ENCODE data around the gene TIMP3.

Gene TIMP3

GRCh38 chr22:32843300-32843699, 41.8 kb downstream of the TIMP3 start:
- H3K27me3 ChIP-seq = peaks cover 0 to 44% (median 0%) of the 10 kb centered on the region in 11 experiments; a peak in 7 of 22 replicates
- no peak overlapping the region for H3K9ac ChIP-seq
- H3K4me2 ChIP-seq = peak overlapping the region in 10 of 11 experiments; percentile 33 to 93 (median 76); a peak in 18 of 22 replicates
- H3K36me3 ChIP-seq = no peaks in the 10 kb centered on the region
- peaks cover 0 to 14% (median 0%) of the 10 kb centered on the region in 11 experiments; a peak in 4 of 22 replicates for H4K20me1 ChIP-seq
- H3K27ac ChIP-seq = no peak overlapping the region
- no peak overlapping the region for H3K4me3 ChIP-seq
- TF ChIP-seq Cebpa-rat (IDR thresholded peaks at IDR 0.05) = no peak
- no peaks in the 10 kb centered on the region for H3K9me3 ChIP-seq (replicated peaks in 1 of 11)
- H3K4me1 ChIP-seq = peaks cover 9 to 88% (median 64%) of the 10 kb centered on the region in 10 experiments; a peak in 19 of 20 replicates

GRCh38 chr22:32844251-32844650, 42.7 kb downstream of the TIMP3 start:
- Histone ChIP-seq H3K4me2 (peak overlapping the region in 5 of 11 experiments; percentile 23 to 93 (median 84); a peak in 3 of 22 replicates), H3K27ac (no peak overlapping the region), H3K4me1 (peaks cover 9 to 78% (median 55%) of the 10 kb centered on the region in 10 experiments; a peak in 19 of 20 replicates), H3K9me3 (replicated peaks in 1 of 11) (no peaks in the 10 kb centered on the region), H4K20me1 (peaks cover 0 to 14% (median 0%) of the 10 kb centered on the region in 11 experiments; a peak in 4 of 22 replicates), H3K4me3 (no peak overlapping the region), H3K36me3 (no peaks in the 10 kb centered on the region), H3K9ac (no peak overlapping the region), H3K27me3 (peaks cover 0 to 42% (median 0%) of the 10 kb centered on the region in 11 experiments; a peak in 7 of 22 replicates)
- no peak for TF ChIP-seq Cebpa-rat (IDR thresholded peaks at IDR 0.05)

- Histone ChIP-seq H3K27ac (no peak overlapping the region), H3K4me1 (peaks cover 9 to 54% (median 28%) of the 10 kb centered on the region in 10 experiments; a peak in 19 of 20 replicates), H4K20me1 (peaks cover 0 to 5% (median 0%) of the 10 kb centered on the region in 11 experiments; a peak in 3 of 22 replicates), H3K27me3 (peaks cover 0 to 21% (median 0%) of the 10 kb centered on the region in 11 experiments; a peak in 4 of 22 replicates), H3K4me3 (no peak overlapping the region), H3K9me3 (replicated peaks in 1 of 11) (no peaks in the 10 kb centered on the region), H3K36me3 (no peaks in the 10 kb centered on the region), H3K4me2 (peak overlapping the region in 8 of 11 experiments; percentile 37 to 60 (median 50); a peak in 16 of 22 replicates), H3K9ac (no peak overlapping the region)
- no peak for TF ChIP-seq Cebpa-rat (IDR thresholded peaks at IDR 0.05)
Measured at GRCh38 chr22:32846780-32847491, 45.4 kb downstream of the TIMP3 start.

GRCh38 chr22:32848226-32848625, 46.7 kb downstream of the TIMP3 start:
- H3K9me3 ChIP-seq (replicated peaks in 1 of 11) = no peaks in the 10 kb centered on the region
- H3K27ac ChIP-seq = no peak overlapping the region
- no peak overlapping the region for H3K9ac ChIP-seq
- peaks cover 0 to 7% (median 0%) of the 10 kb centered on the region in 11 experiments; a peak in 2 of 22 replicates for H4K20me1 ChIP-seq
- H3K36me3 ChIP-seq = no peaks in the 10 kb centered on the region
- H3K27me3 ChIP-seq = peaks cover 0 to 21% (median 0%) of the 10 kb centered on the region in 11 experiments; a peak in 4 of 22 replicates
- TF ChIP-seq Cebpa-rat (IDR thresholded peaks at IDR 0.05) = no peak
- no peak overlapping the region for H3K4me3 ChIP-seq
- H3K4me2 ChIP-seq = no peak overlapping the region
- peaks cover 7 to 54% (median 26%) of the 10 kb centered on the region in 10 experiments; a peak in 19 of 20 replicates for H3K4me1 ChIP-seq

DNA sequence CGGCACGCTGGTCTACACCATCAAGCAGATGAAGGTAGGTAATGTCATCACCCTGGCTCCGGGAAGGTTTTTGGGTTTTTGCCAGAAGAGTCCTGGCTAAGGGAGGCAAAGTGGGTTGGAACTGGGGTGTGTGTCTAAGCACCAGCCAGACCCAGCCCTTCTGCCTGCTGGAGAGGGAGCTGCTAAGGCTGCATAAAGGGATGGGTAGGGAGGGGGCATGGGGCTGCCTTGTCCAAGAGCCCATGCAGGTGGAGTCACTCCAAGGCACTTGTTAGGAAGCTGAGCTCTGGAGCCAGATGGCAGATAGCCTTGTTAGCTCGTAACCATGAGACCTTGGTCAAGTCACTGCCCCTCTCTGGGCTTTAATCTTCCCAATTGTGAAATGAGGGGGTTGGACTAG, 48.0 kb downstream of the TIMP3 start:
- peaks cover 0 to 7% (median 0%) of the 10 kb centered on the region in 11 experiments; a peak in 1 of 22 replicates for H4K20me1 ChIP-seq
- H3K4me2 ChIP-seq = no peak overlapping the region
- H3K27ac ChIP-seq = no peak overlapping the region

GRCh38 chr22:32850157-32850556, 48.7 kb downstream of the TIMP3 start:
- no peak for TF ChIP-seq Cebpa-rat (IDR thresholded peaks at IDR 0.05)
- Histone ChIP-seq H4K20me1 (peaks cover 0 to 7% (median 0%) of the 10 kb centered on the region in 11 experiments; a peak in 1 of 22 replicates), H3K4me1 (peaks cover 7 to 62% (median 42%) of the 10 kb centered on the region in 10 experiments; a peak in 19 of 20 replicates), H3K27me3 (peaks cover 0 to 13% (median 0%) of the 10 kb centered on the region in 11 experiments; a peak in 4 of 22 replicates), H3K27ac (no peak overlapping the region), H3K36me3 (no peaks in the 10 kb centered on the region), H3K4me2 (no peak overlapping the region), H3K9me3 (replicated peaks in 1 of 11) (no peaks in the 10 kb centered on the region), H3K9ac (no peak overlapping the region), H3K4me3 (no peak overlapping the region)

More for the DNA sequence above, 48.0 kb downstream of the TIMP3 start:
- no peaks in the 10 kb centered on the region for H3K9me3 ChIP-seq (replicated peaks in 1 of 11)
- H3K36me3 ChIP-seq = no peaks in the 10 kb centered on the region
- H3K9ac ChIP-seq = no peak overlapping the region
- H3K27me3 ChIP-seq = peaks cover 0 to 13% (median 0%) of the 10 kb centered on the region in 11 experiments; a peak in 4 of 22 replicates
- no peak for TF ChIP-seq Cebpa-rat (IDR thresholded peaks at IDR 0.05)
- peaks cover 7 to 56% (median 36%) of the 10 kb centered on the region in 10 experiments; a peak in 19 of 20 replicates for H3K4me1 ChIP-seq
- H3K4me3 ChIP-seq = no peak overlapping the region

GRCh38 chr22:32850591-32851517, 49.3 kb downstream of the TIMP3 start:
- Histone ChIP-seq H3K9ac (no peak overlapping the region), H3K4me2 (no peak overlapping the region; a peak in 1 of 22 replicates), H3K27me3 (peaks cover 0 to 9% (median 0%) of the 10 kb centered on the region in 11 experiments; a peak in 4 of 22 replicates), H3K36me3 (no peaks in the 10 kb centered on the region), H3K27ac (no peak overlapping the region), H3K9me3 (replicated peaks in 1 of 11) (no peaks in the 10 kb centered on the region), H3K4me3 (no peak overlapping the region), H4K20me1 (peaks cover 0 to 7% (median 0%) of the 10 kb centered on the region in 11 experiments; a peak in 1 of 22 replicates), H3K4me1 (peaks cover 7 to 60% (median 44%) of the 10 kb centered on the region in 10 experiments; a peak in 19 of 20 replicates)
- TF ChIP-seq Cebpa-rat (IDR thresholded peaks at IDR 0.05) = no peak

DNA sequence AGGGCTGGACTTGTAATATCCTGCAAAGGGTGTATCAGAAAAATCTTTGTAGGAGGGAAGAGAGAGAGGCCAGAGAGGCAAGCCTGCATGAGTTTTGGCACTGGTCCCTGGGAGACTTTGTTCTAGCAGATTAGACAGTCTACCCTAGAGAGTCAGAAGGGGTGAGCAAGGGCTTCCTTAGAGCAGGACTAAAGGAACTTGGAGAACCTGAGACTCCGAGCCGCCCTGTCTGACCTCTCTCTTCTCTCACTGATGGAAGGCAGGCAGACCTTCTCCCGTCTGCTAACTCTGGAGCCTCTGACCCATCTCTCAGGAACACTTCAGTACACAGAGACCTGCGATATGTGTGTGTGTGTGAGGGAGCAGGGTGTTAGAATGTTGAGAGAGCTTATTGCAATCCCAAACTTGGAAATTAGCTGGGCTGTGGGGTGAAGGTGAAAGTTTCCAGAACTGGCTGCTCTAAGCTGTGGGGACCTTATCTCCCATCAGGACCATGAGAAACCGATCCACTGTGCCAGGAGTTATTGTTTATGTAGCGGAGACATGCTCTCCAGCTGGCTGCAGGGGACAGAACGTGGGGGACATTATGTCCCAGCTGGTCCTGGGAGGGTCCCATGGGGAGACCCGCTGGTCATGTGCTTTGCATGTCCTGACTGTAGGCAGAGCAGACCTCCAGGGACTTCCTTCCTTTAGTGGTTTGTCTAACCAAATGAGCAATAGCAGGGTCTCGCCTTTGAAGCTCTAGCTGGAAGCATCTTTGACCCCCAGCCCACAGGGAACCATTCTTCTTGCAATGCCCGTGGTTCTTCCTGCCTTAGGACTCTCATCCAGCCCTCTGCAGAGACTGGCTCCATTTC, 51.1 kb downstream of the TIMP3 start:
- Histone ChIP-seq H3K27me3 (no peaks in the 10 kb centered on the region), H3K36me3 (no peaks in the 10 kb centered on the region), H3K4me1 (peaks cover 7 to 46% (median 32%) of the 10 kb centered on the region in 10 experiments; a peak in 19 of 20 replicates), H3K4me2 (peak overlapping the region; percentile 6 to 87 (median 70); a peak in 20 of 22 replicates), H4K20me1 (peaks cover 0 to 7% (median 0%) of the 10 kb centered on the region in 11 experiments; a peak in 1 of 22 replicates), H3K9me3 (replicated peaks in 1 of 11) (no peaks in the 10 kb centered on the region), H3K9ac (no peak overlapping the region), H3K4me3 (no peak overlapping the region), H3K27ac (0 out of 22 replicates have a peak overlapping the region, but pooled peaks of 1 of the 11 experiments have one; percentile 30)
- TF ChIP-seq Cebpa-rat (IDR thresholded peaks at IDR 0.05) = no peak

Data from BLaER1 treated with 17β-estradiol and CSF1 and Interleukin-3, amounts not matched to agents 10 nM and 100 nM (cell line).